Measurements from ENCODE around the gene AGFG1. TPM values are rescaled to one million over a fixed set of nuclear protein-coding genes. Genes with fewer than 3 reads are reported as not detected.
A peak's percentile ranks its signal among the peaks of the same experiment; 100 is the strongest.
"Not testable (repeated sequence)": the region's sequence is repeated elsewhere in the genome, so short reads cannot be mapped to it uniquely, and the experiment has no call there.

Gene AGFG1
- total RNA-seq, 6 donors from 2014 or later, result 24.1 to 99.6 (median 71.2) TPM

GRCh38 chr2:227597998-227598397 lies 126.0 kb downstream of the AGFG1 start:
- no peaks in the 10 kb centered on the region for H3K4me1 ChIP-seq
- no peak overlapping the region for H3K27ac ChIP-seq
- no peak overlapping the region for H3K4me3 ChIP-seq
- ATAC-seq (ENCODE audit: low FRiP score in 2 of 2), result no peak
- DNase-seq, result no peak
- H3K9me3 ChIP-seq, result no peaks in the 10 kb centered on the region
- TF ChIP-seq POLR2A (IDR thresholded peaks at IDR 0.05) (no peak), POLR2AphosphoS5 (IDR thresholded peaks at IDR 0.05) (no peak), EP300 (IDR thresholded peaks at IDR 0.05) (no peak)
- TF ChIP-seq, protein P1, sequence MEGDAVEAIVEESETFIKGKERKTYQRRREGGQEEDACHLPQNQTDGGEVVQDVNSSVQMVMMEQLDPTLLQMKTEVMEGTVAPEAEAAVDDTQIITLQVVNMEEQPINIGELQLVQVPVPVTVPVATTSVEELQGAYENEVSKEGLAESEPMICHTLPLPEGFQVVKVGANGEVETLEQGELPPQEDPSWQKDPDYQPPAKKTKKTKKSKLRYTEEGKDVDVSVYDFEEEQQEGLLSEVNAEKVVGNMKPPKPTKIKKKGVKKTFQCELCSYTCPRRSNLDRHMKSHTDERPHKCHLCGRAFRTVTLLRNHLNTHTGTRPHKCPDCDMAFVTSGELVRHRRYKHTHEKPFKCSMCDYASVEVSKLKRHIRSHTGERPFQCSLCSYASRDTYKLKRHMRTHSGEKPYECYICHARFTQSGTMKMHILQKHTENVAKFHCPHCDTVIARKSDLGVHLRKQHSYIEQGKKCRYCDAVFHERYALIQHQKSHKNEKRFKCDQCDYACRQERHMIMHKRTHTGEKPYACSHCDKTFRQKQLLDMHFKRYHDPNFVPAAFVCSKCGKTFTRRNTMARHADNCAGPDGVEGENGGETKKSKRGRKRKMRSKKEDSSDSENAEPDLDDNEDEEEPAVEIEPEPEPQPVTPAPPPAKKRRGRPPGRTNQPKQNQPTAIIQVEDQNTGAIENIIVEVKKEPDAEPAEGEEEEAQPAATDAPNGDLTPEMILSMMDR (IDR thresholded peaks at IDR 0.05), result no peak
- 76 to 82% methylated on average over 4 of the region's 4 CpGs for WGBS, 2 donors
- H3K36me3 ChIP-seq, result no peaks in the 10 kb centered on the region
- H3K27me3 ChIP-seq, result no peaks in the 10 kb centered on the region

- not testable (repeated sequence) for H3K36me3 ChIP-seq; H3K27me3 ChIP-seq; ATAC-seq (ENCODE audit: low FRiP score in 2 of 2); H3K4me1 ChIP-seq; H3K27ac ChIP-seq; H3K4me3 ChIP-seq; H3K9me3 ChIP-seq
- peak in 1 of 2 donors; percentile 68 for DNase-seq
- WGBS, 2 donors, result 89 to 92% methylated on average over 5 to 13 of the region's 16 CpGs
Observed at GRCh38 chr2:227598835-227599503, 127.0 kb downstream of the AGFG1 start, which contains the start of gene SCYGR2. Gene SCYGR2, plus strand, starts transcription at chr2:227598893. Its CDS starts 0 bp downstream, at chr2:227598893.

DNA sequence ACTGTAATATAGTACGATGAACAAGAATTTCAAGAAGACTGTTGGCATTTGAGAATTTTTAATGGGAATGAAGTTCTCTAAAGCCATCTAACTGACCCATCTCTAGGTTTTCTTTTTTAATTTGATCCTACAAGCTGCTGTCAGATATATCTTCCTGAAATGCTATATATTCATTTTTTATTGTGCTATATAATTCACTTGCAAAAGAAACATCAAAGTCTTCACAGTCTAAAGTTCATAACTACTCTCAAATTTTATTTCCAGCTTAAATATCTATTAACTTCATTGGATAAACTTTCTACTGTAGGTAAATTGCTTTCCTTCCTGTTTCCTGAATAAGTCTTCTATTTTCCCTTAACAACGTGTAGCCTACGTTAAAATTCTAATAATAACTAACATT lies 130.4 kb downstream of the AGFG1 start:
- no peaks in the 10 kb centered on the region for H3K9me3 ChIP-seq
- no peaks in the 10 kb centered on the region for H3K4me1 ChIP-seq
- H3K27me3 ChIP-seq, result no peaks in the 10 kb centered on the region
- ATAC-seq (ENCODE audit: low FRiP score in 2 of 2) (no peak), DNase-seq (no peak)
- TF ChIP-seq POLR2A (IDR thresholded peaks at IDR 0.05) (no peak), EP300 (IDR thresholded peaks at IDR 0.05) (no peak), POLR2AphosphoS5 (IDR thresholded peaks at IDR 0.05) (no peak)
- TF ChIP-seq, protein P1 (IDR thresholded peaks at IDR 0.05), result no peak
- no peaks in the 10 kb centered on the region for H3K36me3 ChIP-seq
- H3K27ac ChIP-seq, result no peak overlapping the region
- WGBS, 2 donors, result 74% methylated on average over 3 of the region's 3 CpGs
- no peak overlapping the region for H3K4me3 ChIP-seq

DNA sequence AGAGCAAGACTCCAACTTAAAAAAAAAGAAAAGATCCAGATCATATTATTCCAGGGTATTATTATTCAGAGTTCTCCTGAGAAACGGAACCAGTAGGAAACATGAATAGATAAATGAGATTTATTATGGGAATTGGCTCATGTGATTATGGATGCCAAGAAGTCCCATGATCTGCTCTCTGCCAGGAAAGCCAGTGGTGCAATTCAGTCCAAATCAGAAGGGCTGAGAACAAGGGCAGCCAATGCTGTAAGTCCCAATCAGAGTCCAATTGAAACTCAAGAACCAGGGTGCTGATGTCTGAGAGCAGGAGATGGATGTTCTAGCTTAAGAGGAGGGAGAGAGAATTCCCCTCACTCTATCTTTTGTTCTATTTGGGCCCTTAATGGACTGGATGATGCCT lies 134.5 kb downstream of the AGFG1 start:
- WGBS, 2 donors, result 85 to 88% methylated on average over 1 of the region's 1 CpG
- TF ChIP-seq, protein P1 (IDR thresholded peaks at IDR 0.05), result no peak
- TF ChIP-seq EP300 (IDR thresholded peaks at IDR 0.05), result no peak
- no peak for TF ChIP-seq POLR2AphosphoS5 (IDR thresholded peaks at IDR 0.05)
- TF ChIP-seq POLR2A (IDR thresholded peaks at IDR 0.05), result no peak
- ATAC-seq (ENCODE audit: low FRiP score in 2 of 2), result no peak
- Histone ChIP-seq H3K4me3 (no peak overlapping the region), H3K27ac (no peak overlapping the region), H3K36me3 (no peaks in the 10 kb centered on the region), H3K27me3 (no peaks in the 10 kb centered on the region), H3K9me3 (no peaks in the 10 kb centered on the region), H3K4me1 (no peaks in the 10 kb centered on the region)
- DNase-seq, result no peak

GRCh38 chr2:227607941-227608340 lies 136.0 kb downstream of the AGFG1 start:
- H3K4me3 ChIP-seq, result no peak overlapping the region
- no peaks in the 10 kb centered on the region for H3K9me3 ChIP-seq
- no peaks in the 10 kb centered on the region for H3K36me3 ChIP-seq
- WGBS, 2 donors, result 48 to 50% methylated on average over 3 of the region's 3 CpGs
- peaks cover 0 to 4% (median 0%) of the 10 kb centered on the region in 4 donors for H3K4me1 ChIP-seq
- no peak overlapping the region for H3K27ac ChIP-seq
- H3K27me3 ChIP-seq, result no peaks in the 10 kb centered on the region
- DNase-seq (no peak), ATAC-seq (ENCODE audit: low FRiP score in 2 of 2) (no peak)
- TF ChIP-seq EP300 (IDR thresholded peaks at IDR 0.05), result no peak
- no peak for TF ChIP-seq POLR2AphosphoS5 (IDR thresholded peaks at IDR 0.05)
- TF ChIP-seq, protein P1 (IDR thresholded peaks at IDR 0.05), result no peak
- no peak for TF ChIP-seq POLR2A (IDR thresholded peaks at IDR 0.05)

All from upper lobe of left lung (tissue), 6 donors.